ENCODE results near the gene SVOPL.

SVOPL gene

GRCh38 chr7:138546064-138546619 lies 155.0 kb downstream of the SVOPL start:
- no peak for TF ChIP-seq CTCF (IDR thresholded peaks at IDR 0.05)
- Histone ChIP-seq H3K9me3 (peaks cover 2% of the 10 kb centered on the region), H3K27me3 (no peaks in the 10 kb centered on the region), H3K4me1 (ENCODE audit: control insufficient read depth in 1 of 2, insufficient read depth in 1 of 2, low read depth in 1 of 2, low read length in 1 of 2) (no peaks in the 10 kb centered on the region), H3K4me3 (ENCODE audit: low read depth in 1 of 2, low read length in 1 of 2) (no peak overlapping the region), H3K27ac (no peak overlapping the region), H3K36me3 (peaks cover 5% of the 10 kb centered on the region)

GRCh38 chr7:138545123-138545522 lies 156.0 kb downstream of the SVOPL start:
- TF ChIP-seq CTCF (IDR thresholded peaks at IDR 0.05), result no peak
- no peak overlapping the region for H3K4me3 ChIP-seq (ENCODE audit: low read depth in 1 of 2, low read length in 1 of 2)
- no peaks in the 10 kb centered on the region for H3K4me1 ChIP-seq (ENCODE audit: control insufficient read depth in 1 of 2, insufficient read depth in 1 of 2, low read depth in 1 of 2, low read length in 1 of 2)
- no peak overlapping the region for H3K27ac ChIP-seq
- H3K9me3 ChIP-seq, result no peaks in the 10 kb centered on the region
- no peaks in the 10 kb centered on the region for H3K36me3 ChIP-seq
- no peaks in the 10 kb centered on the region for H3K27me3 ChIP-seq

All from neutrophil (primary cell).